Liver (tissue), 9 donors: Measurements from ENCODE around the gene PHLDB2. TPM values are rescaled to one million over a fixed set of nuclear protein-coding genes. Genes with fewer than 3 reads are reported as not detected.

Experiments
- DNase-seq: peaks from one replicate; pipeline ENCODE4 v3.0.0-alpha.2; 2017; ENCODE audit warnings: low spot score
- H3K27ac ChIP-seq, 2 donors: one replicate each; pipeline ENCODE4 v1.7.0; 2013; ENCODE audit warnings: inconsistent platforms in 2 of 2, low read length in 2 of 2, control low read depth in 1 of 2, low read depth in 1 of 2, mild to moderate bottlenecking in 1 of 2
- H3K27me3 ChIP-seq, 4 donors: one replicate each; pipeline versions ENCODE4 v1.6.1 to v1.7.0; 2013; ENCODE audit warnings: low read length in 3 of 4, inconsistent platforms in 1 of 4, mild to moderate bottlenecking in 1 of 4, moderate library complexity in 1 of 4; ENCODE audit not compliant: control insufficient read depth in 4 of 4, insufficient read depth in 4 of 4
- H3K36me3 ChIP-seq, 4 donors: one replicate each; pipeline versions ENCODE4 v1.6.1 to v1.7.0; 2013; ENCODE audit warnings: low read length in 3 of 4, mild to moderate bottlenecking in 3 of 4, low read depth in 1 of 4, moderate library complexity in 1 of 4; ENCODE audit not compliant: control insufficient read depth in 4 of 4, insufficient read depth in 3 of 4
- H3K4me1 ChIP-seq, 4 donors: one replicate each; pipeline versions ENCODE4 v1.6.1 to v1.7.0; 2013; ENCODE audit warnings: low read length in 3 of 4, mild to moderate bottlenecking in 3 of 4, moderate library complexity in 1 of 4; ENCODE audit not compliant: control insufficient read depth in 4 of 4, insufficient read depth in 4 of 4
- H3K4me3 ChIP-seq, 3 donors: one replicate each; pipeline versions ENCODE4 v1.6.1 to v1.7.0; 2013; ENCODE audit warnings: low read length in 3 of 3, control low read depth in 1 of 3, low read depth in 1 of 3, mild to moderate bottlenecking in 1 of 3
- H3K9ac ChIP-seq, 2 donors: one replicate each; pipeline ENCODE4 v1.7.0; 2013; ENCODE audit warnings: low read length in 2 of 2, mild to moderate bottlenecking in 2 of 2, moderate library complexity in 2 of 2, control low read depth in 1 of 2, low read depth in 1 of 2
- H3K9me3 ChIP-seq, 4 donors: one replicate each; pipeline versions ENCODE4 v1.6.1 to v1.7.0; 2013; ENCODE audit warnings: low read length in 3 of 4; ENCODE audit not compliant: control insufficient read depth in 4 of 4
- GABPA ChIP-seq, 2 donors: IDR thresholded peaks in 1 of 2; conservative IDR thresholded peaks in 1 of 2; 2 replicates each; pipeline ENCODE4 v1.6.1; 2016; ENCODE audit warnings: antibody characterized with exemption in 2 of 2, mild to moderate bottlenecking in 1 of 2, moderate library complexity in 1 of 2
- HNF4A ChIP-seq, 2 donors: conservative IDR thresholded peaks; 2 replicates each; pipeline ENCODE4 v1.6.1; 2016; ENCODE audit warnings: antibody characterized with exemption in 2 of 2, mild to moderate bottlenecking in 2 of 2
- RAD21 ChIP-seq, 2 donors: IDR thresholded peaks; 2 replicates each; pipeline ENCODE4 v1.6.1; 2016; ENCODE audit warnings: antibody characterized with exemption in 2 of 2, mild to moderate bottlenecking in 2 of 2
- RXRA ChIP-seq, 2 donors: IDR thresholded peaks; 2 replicates each; pipeline ENCODE4 v1.6.1; 2017 to 2018; ENCODE audit warnings: antibody characterized with exemption in 2 of 2, mild to moderate bottlenecking in 1 of 2
- SP1 ChIP-seq: IDR thresholded peaks from 2 replicates; pipeline ENCODE4 v1.6.1; 2018; ENCODE audit warnings: antibody characterized with exemption, mild to moderate bottlenecking
- YY1 ChIP-seq: IDR thresholded peaks from 2 replicates; pipeline ENCODE4 v1.6.1; 2016; ENCODE audit warnings: antibody characterized with exemption, mild to moderate bottlenecking
- WGBS: extraction: QIAGEN DNeasy Blood & Tissue Kit; methylation state at CpG from one replicate; pipeline ENCODE4 v1.1.7; 2013; 5-methylcytosine and 5-hydroxymethylcytosine counted together
- polyA plus RNA-seq, 2 donors: library from polyadenylated mRNA; stranded (reverse) in 1 of 2; unstranded in 1 of 2; fragments of 200-250 nt in 1 of 2; fragments of >200 nt in 1 of 2; fragmentation: Nextera tagmentation in 1 of 2; extraction: Ambion mirVana in 1 of 2; gene quantifications; one replicate each; pipeline versions ENCODE4 v1.2.1 to v1.2.3, GENCODE V29; 2013 to 2015
- total RNA-seq, 2 donors: library from RNA; depleted of rRNA; stranded (reverse); fragments of >200 nt; gene quantifications; one replicate each; pipeline ENCODE4 v1.2.3, GENCODE V29; 2014
- TF ChIP-seq, protein P1 (sequence below): IDR thresholded peaks from 2 replicates; pipeline ENCODE4 v1.6.1; 2016; ENCODE audit warnings: antibody characterized with exemption
- TF ChIP-seq, protein P2 (sequence below): IDR thresholded peaks from 2 replicates; pipeline ENCODE4 v1.6.1; 2016; ENCODE audit warnings: antibody characterized with exemption, mild to moderate bottlenecking
- TF ChIP-seq, protein P3 (sequence below): IDR thresholded peaks from 2 replicates; pipeline ENCODE4 v1.6.1; 2016; ENCODE audit warnings: antibody characterized with exemption
- TF ChIP-seq, protein P4 (sequence below): fragments of 150-350 bp; IDR thresholded peaks from 2 replicates; pipeline ENCODE4 v1.5.1; 2017; ENCODE audit warnings: improper control_type of control experiment, low read depth, low read length; ENCODE audit not compliant: missing input control
- TF ChIP-seq, protein P5 (sequence below): IDR thresholded peaks from 2 replicates; pipeline ENCODE4 v1.6.1; 2016; ENCODE audit warnings: antibody characterized with exemption
- donor health status: healthy.
- donor health status: healthy.
- donor health status: healthy.
- donor health status: healthy.
- donor health status: healthy.

PHLDB2 gene
- total and polyA plus RNA-seq, 4 donors: 9.7 to 42.9 (median 22.2) TPM

DNA sequence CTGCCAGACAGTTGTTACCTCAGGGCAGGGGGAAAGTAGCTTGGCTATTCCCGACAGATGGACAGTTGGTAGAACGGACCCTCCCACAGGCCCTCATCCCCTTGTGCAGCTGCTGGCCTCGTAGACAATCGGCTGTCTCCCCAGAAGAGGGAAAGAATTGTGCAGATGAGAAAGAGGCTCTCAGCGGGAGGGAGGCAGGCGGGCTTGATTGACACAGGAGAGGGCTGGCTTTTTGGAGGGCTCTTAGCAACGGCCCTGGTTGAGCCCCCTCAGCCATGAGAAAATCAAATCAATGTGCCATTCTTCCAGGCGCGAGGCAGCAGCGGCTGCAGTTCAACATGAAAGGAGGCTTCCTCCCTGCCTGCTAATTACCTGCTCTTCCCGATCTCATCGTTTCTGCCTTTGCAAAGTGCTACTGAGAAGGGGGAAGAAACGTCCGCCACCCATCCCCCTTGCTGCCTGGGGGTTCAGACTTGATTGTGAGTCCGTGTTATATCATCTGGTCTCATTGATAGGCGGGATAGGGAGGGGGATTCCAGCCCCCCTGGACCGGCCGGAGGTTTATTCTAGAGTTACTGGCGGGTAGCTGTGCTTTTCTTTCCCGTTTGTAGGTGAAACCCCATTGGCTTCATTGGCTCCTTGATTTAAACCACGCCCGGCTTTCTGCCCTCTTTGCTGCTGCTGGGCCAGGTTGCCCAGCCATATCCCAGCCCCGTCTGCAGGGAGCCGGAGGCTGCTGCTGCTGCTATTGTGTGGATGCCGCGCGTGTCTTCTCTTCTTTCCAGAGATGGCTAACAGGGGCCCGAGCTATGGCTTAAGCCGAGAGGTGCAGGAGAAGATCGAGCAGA lies 139.8 kb downstream of the PHLDB2 start, which contains the start of gene TAGLN3:
TAGLN3 (plus strand) TSS at position 287 of the 848 bp plus-strand sequence; CDS start at position 788, 501 bp downstream.
- Histone ChIP-seq H3K36me3 (no peaks in the 10 kb centered on the region), H3K4me3 (peak within 1 kb of the TSS in 2 of 3 donors; percentile 13 to 42), H3K4me1 (peaks cover 0 to 11% (median 6%) of the 10 kb centered on the region in 4 donors), H3K27me3 (peaks cover 0 to 3% (median 0%) of the 10 kb centered on the region in 4 donors), H3K9ac (no peak within 1 kb of the TSS), H3K27ac (no peak within 1 kb of the TSS), H3K9me3 (no peaks in the 10 kb centered on the region)
- DNase-seq: no peak
- TF ChIP-seq, protein P1, sequence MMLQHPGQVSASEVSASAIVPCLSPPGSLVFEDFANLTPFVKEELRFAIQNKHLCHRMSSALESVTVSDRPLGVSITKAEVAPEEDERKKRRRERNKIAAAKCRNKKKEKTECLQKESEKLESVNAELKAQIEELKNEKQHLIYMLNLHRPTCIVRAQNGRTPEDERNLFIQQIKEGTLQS: no peak
- TF ChIP-seq SP1: no peak
- TF ChIP-seq, protein P2, sequence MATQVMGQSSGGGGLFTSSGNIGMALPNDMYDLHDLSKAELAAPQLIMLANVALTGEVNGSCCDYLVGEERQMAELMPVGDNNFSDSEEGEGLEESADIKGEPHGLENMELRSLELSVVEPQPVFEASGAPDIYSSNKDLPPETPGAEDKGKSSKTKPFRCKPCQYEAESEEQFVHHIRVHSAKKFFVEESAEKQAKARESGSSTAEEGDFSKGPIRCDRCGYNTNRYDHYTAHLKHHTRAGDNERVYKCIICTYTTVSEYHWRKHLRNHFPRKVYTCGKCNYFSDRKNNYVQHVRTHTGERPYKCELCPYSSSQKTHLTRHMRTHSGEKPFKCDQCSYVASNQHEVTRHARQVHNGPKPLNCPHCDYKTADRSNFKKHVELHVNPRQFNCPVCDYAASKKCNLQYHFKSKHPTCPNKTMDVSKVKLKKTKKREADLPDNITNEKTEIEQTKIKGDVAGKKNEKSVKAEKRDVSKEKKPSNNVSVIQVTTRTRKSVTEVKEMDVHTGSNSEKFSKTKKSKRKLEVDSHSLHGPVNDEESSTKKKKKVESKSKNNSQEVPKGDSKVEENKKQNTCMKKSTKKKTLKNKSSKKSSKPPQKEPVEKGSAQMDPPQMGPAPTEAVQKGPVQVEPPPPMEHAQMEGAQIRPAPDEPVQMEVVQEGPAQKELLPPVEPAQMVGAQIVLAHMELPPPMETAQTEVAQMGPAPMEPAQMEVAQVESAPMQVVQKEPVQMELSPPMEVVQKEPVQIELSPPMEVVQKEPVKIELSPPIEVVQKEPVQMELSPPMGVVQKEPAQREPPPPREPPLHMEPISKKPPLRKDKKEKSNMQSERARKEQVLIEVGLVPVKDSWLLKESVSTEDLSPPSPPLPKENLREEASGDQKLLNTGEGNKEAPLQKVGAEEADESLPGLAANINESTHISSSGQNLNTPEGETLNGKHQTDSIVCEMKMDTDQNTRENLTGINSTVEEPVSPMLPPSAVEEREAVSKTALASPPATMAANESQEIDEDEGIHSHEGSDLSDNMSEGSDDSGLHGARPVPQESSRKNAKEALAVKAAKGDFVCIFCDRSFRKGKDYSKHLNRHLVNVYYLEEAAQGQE: no peak
- no peak for TF ChIP-seq RAD21 (IDR thresholded peaks at IDR 0.05)
- TF ChIP-seq, protein P3, sequence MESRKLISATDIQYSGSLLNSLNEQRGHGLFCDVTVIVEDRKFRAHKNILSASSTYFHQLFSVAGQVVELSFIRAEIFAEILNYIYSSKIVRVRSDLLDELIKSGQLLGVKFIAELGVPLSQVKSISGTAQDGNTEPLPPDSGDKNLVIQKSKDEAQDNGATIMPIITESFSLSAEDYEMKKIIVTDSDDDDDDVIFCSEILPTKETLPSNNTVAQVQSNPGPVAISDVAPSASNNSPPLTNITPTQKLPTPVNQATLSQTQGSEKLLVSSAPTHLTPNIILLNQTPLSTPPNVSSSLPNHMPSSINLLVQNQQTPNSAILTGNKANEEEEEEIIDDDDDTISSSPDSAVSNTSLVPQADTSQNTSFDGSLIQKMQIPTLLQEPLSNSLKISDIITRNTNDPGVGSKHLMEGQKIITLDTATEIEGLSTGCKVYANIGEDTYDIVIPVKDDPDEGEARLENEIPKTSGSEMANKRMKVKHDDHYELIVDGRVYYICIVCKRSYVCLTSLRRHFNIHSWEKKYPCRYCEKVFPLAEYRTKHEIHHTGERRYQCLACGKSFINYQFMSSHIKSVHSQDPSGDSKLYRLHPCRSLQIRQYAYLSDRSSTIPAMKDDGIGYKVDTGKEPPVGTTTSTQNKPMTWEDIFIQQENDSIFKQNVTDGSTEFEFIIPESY: no peak
- TF ChIP-seq, protein P4, sequence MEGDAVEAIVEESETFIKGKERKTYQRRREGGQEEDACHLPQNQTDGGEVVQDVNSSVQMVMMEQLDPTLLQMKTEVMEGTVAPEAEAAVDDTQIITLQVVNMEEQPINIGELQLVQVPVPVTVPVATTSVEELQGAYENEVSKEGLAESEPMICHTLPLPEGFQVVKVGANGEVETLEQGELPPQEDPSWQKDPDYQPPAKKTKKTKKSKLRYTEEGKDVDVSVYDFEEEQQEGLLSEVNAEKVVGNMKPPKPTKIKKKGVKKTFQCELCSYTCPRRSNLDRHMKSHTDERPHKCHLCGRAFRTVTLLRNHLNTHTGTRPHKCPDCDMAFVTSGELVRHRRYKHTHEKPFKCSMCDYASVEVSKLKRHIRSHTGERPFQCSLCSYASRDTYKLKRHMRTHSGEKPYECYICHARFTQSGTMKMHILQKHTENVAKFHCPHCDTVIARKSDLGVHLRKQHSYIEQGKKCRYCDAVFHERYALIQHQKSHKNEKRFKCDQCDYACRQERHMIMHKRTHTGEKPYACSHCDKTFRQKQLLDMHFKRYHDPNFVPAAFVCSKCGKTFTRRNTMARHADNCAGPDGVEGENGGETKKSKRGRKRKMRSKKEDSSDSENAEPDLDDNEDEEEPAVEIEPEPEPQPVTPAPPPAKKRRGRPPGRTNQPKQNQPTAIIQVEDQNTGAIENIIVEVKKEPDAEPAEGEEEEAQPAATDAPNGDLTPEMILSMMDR: no peak
- TF ChIP-seq, protein P5, sequence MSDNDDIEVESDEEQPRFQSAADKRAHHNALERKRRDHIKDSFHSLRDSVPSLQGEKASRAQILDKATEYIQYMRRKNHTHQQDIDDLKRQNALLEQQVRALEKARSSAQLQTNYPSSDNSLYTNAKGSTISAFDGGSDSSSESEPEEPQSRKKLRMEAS: no peak
- TF ChIP-seq HNF4A (conservative IDR thresholded peaks at IDR 0.05): no peak
- TF ChIP-seq YY1: no peak
- TF ChIP-seq GABPA (IDR thresholded peaks at IDR 0.05 in 1 of 2, conservative IDR thresholded peaks at IDR 0.05 in 1 of 2): no peak
- TF ChIP-seq RXRA (IDR thresholded peaks at IDR 0.05): no peak
- WGBS: 10% methylated on average over 30 of the region's 30 CpGs
